ENCODE measurements around the gene FAM89A. TPM values are rescaled to one million over a fixed set of nuclear protein-coding genes. Genes with fewer than 3 reads are reported as not detected.
A peak's percentile ranks its signal among the peaks of the same experiment; 100 is the strongest.
"Not testable (repeated sequence)": the region's sequence is repeated elsewhere in the genome, so short reads cannot be mapped to it uniquely, and the experiment has no call there.

Gene FAM89A
- total RNA-seq, 1 donor from 2014 or later, result 16.0 TPM

DNA sequence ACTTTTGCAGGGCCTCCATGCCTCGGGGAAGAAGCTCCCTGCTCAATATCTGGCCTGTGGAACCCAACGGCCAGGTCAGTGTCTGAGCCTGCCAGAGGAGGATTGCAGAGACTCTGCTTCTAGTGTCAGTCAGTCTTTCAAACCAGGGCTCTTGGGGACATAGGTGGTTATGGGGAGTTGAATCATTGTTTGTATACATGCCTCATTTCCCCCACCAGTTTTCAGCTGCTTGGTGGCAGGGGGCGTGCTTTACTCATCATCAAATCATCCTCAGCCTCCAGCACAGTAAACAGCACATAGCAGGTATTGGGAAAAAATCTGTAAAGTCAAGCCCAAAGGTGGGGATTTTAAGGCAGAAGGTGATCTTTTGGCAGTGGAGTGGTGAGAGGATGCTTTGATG, 17.4 kb upstream of the FAM89A start:
- Mint-ChIP-seq H3K4me1 (peaks cover 29% of the 10 kb centered on the region), H3K27me3 (ENCODE audit: low read depth) (peaks cover 3% of the 10 kb centered on the region), H3K27ac (ENCODE audit: unreplicated experiment) (no peak overlapping the region), H3K9me3 (peaks cover 4% of the 10 kb centered on the region), H3K36me3 (ENCODE audit: low read depth) (no peaks in the 10 kb centered on the region), H3K4me3 (no peak overlapping the region)
- no peak for DNase-seq (ENCODE audit: low read depth, low spot score)
- TF ChIP-seq, protein P1, sequence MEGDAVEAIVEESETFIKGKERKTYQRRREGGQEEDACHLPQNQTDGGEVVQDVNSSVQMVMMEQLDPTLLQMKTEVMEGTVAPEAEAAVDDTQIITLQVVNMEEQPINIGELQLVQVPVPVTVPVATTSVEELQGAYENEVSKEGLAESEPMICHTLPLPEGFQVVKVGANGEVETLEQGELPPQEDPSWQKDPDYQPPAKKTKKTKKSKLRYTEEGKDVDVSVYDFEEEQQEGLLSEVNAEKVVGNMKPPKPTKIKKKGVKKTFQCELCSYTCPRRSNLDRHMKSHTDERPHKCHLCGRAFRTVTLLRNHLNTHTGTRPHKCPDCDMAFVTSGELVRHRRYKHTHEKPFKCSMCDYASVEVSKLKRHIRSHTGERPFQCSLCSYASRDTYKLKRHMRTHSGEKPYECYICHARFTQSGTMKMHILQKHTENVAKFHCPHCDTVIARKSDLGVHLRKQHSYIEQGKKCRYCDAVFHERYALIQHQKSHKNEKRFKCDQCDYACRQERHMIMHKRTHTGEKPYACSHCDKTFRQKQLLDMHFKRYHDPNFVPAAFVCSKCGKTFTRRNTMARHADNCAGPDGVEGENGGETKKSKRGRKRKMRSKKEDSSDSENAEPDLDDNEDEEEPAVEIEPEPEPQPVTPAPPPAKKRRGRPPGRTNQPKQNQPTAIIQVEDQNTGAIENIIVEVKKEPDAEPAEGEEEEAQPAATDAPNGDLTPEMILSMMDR (conservative IDR thresholded peaks at IDR 0.05), result no peak

GRCh38 chr1:231055271-231055670, 15.2 kb upstream of the FAM89A start:
- no peak for DNase-seq (ENCODE audit: low read depth, low spot score)
- TF ChIP-seq, protein P1 (conservative IDR thresholded peaks at IDR 0.05), result no peak
- Mint-ChIP-seq H3K4me1 (peaks cover 25% of the 10 kb centered on the region), H3K27me3 (ENCODE audit: low read depth) (peaks cover 3% of the 10 kb centered on the region), H3K4me3 (no peak overlapping the region), H3K27ac (ENCODE audit: unreplicated experiment) (no peak overlapping the region), H3K36me3 (ENCODE audit: low read depth) (no peaks in the 10 kb centered on the region), H3K9me3 (peaks cover 4% of the 10 kb centered on the region)

- Mint-ChIP-seq H3K9me3 (peaks cover 4% of the 10 kb centered on the region), H3K27me3 (ENCODE audit: low read depth) (peaks cover 15% of the 10 kb centered on the region), H3K36me3 (ENCODE audit: low read depth) (no peaks in the 10 kb centered on the region), H3K27ac (ENCODE audit: unreplicated experiment) (peak overlapping the region; percentile 81), H3K4me1 (peaks cover 19% of the 10 kb centered on the region), H3K4me3 (peak overlapping the region; percentile 35)
- TF ChIP-seq, protein P1 (conservative IDR thresholded peaks at IDR 0.05), result no peak
- DNase-seq (ENCODE audit: low read depth, low spot score), result no peak
These were observed 13.6 kb upstream of the FAM89A start for GRCh38 chr1:231053493-231054162.

DNA sequence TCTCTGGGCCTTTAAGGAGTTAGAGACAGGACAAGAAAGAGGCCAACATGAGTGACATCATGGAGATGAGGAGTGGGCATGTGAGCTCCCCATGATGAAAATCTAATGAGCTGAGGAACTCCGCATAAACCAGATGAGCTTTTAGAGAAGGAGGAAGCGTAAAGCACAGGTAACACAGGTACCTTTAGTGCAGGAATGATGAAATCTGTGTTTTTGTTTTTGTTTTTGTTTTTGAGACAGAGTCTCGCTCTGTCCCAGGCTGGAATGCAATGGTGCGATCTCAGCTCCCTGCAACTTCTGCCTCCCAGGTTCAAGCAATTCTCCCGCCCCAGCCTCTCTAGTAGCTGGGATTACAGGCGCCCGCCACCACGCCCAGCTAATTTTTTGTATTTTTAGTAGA, 12.7 kb upstream of the FAM89A start:
- H3K27me3 Mint-ChIP-seq (ENCODE audit: low read depth), result peaks cover 23% of the 10 kb centered on the region
- TF ChIP-seq, protein P1 (conservative IDR thresholded peaks at IDR 0.05), result no peak
- H3K4me1 Mint-ChIP-seq, result peaks cover 19% of the 10 kb centered on the region
- peaks cover 4% of the 10 kb centered on the region for H3K9me3 Mint-ChIP-seq
- H3K27ac Mint-ChIP-seq (ENCODE audit: unreplicated experiment), result no peak overlapping the region
- DNase-seq (ENCODE audit: low read depth, low spot score), result no peak
- H3K4me3 Mint-ChIP-seq, result no peak overlapping the region
- no peaks in the 10 kb centered on the region for H3K36me3 Mint-ChIP-seq (ENCODE audit: low read depth)

GRCh38 chr1:231050932-231051331, 10.9 kb upstream of the FAM89A start:
- Mint-ChIP-seq H3K4me1 (peaks cover 19% of the 10 kb centered on the region), H3K27me3 (ENCODE audit: low read depth) (peaks cover 40% of the 10 kb centered on the region)
- not testable (repeated sequence) for DNase-seq (ENCODE audit: low read depth, low spot score); H3K4me3 Mint-ChIP-seq; H3K36me3 Mint-ChIP-seq (ENCODE audit: low read depth); H3K27ac Mint-ChIP-seq (ENCODE audit: unreplicated experiment); H3K9me3 Mint-ChIP-seq

- TF ChIP-seq, protein P1 (conservative IDR thresholded peaks at IDR 0.05), result no peak
- H3K27ac Mint-ChIP-seq (ENCODE audit: unreplicated experiment), result no peak overlapping the region
- DNase-seq (ENCODE audit: low read depth, low spot score), result no peak
- peaks cover 19% of the 10 kb centered on the region for H3K4me1 Mint-ChIP-seq
- peaks cover 2% of the 10 kb centered on the region for H3K9me3 Mint-ChIP-seq
- H3K27me3 Mint-ChIP-seq (ENCODE audit: low read depth), result peaks cover 46% of the 10 kb centered on the region
- H3K4me3 Mint-ChIP-seq, result no peak overlapping the region
- no peaks in the 10 kb centered on the region for H3K36me3 Mint-ChIP-seq (ENCODE audit: low read depth)
These were observed 10.3 kb upstream of the FAM89A start for GRCh38 chr1:231050395-231050794.
